CD14-positive monocyte (primary cell): ENCODE results near the gene DGUOK. TPM values are rescaled to one million over a fixed set of nuclear protein-coding genes. Genes with fewer than 3 reads are reported as not detected.
A peak's percentile ranks its signal among the peaks of the same experiment; 100 is the strongest.

Source experiments
- DNase-seq, 3 donors: peaks; one replicate each; pipeline ENCODE4 v3.0.0-alpha.2; 2011 to 2022
- H2AFZ ChIP-seq: 2 replicates; pipeline ENCODE4 v1.6.0; 2012; ENCODE audit warnings: mild to moderate bottlenecking, low read depth, low read length, inconsistent platforms; ENCODE audit not compliant: insufficient read depth, poor library complexity, severe bottlenecking
- H3K27ac ChIP-seq, 2 donors: 1 replicate in 1 of 2; 2 replicates in 1 of 2; pipeline ENCODE4 v1.5.1; 2012 to 2013; ENCODE audit warnings: low read length in 2 of 2, control low read depth in 1 of 2, inconsistent platforms in 1 of 2, low read depth in 1 of 2, mild to moderate bottlenecking in 1 of 2
- H3K27me3 ChIP-seq, 2 donors: one replicate each; pipeline versions ENCODE4 v1.6.0 to v1.6.1; 2011 to 2013; ENCODE audit warnings: low read length in 2 of 2; ENCODE audit not compliant: control insufficient read depth in 2 of 2, insufficient read depth in 2 of 2
- H3K36me3 ChIP-seq, 2 donors: replicated peaks in 1 of 2; 1 replicate in 1 of 2; 2 replicates in 1 of 2; pipeline versions ENCODE4 v1.5.1 to v1.6.1; 2012 to 2013; ENCODE audit warnings: low read length in 2 of 2, control low read depth in 1 of 2, inconsistent platforms in 1 of 2, mild to moderate bottlenecking in 1 of 2; ENCODE audit not compliant: insufficient read depth in 2 of 2, control insufficient read depth in 1 of 2
- H3K4me1 ChIP-seq, 2 donors: 1 replicate in 1 of 2; 2 replicates in 1 of 2; pipeline versions ENCODE4 v1.5.1 to v1.6.1; 2012 to 2013; ENCODE audit warnings: low read length in 2 of 2, control low read depth in 1 of 2, inconsistent platforms in 1 of 2, mild to moderate bottlenecking in 1 of 2, moderate library complexity in 1 of 2; ENCODE audit not compliant: insufficient read depth in 2 of 2, control insufficient read depth in 1 of 2
- H3K4me2 ChIP-seq: replicated peaks from 2 replicates; pipeline ENCODE3; 2012; ENCODE audit warnings: low read length, moderate library complexity, mild to moderate bottlenecking; ENCODE audit not compliant: poor library complexity, severe bottlenecking; ENCODE audit errors: extremely low read depth
- H3K4me3 ChIP-seq, 3 experiments: fragments of 200-600 bp in 1 of 3; sonication (generic) in 1 of 3; replicated peaks in 1 of 3; 1 replicate in 2 of 3; 2 replicates in 1 of 3; pipeline ENCODE4 v1.5.1; 2011 to 2013; ENCODE audit warnings: low read length in 3 of 3, mild to moderate bottlenecking in 3 of 3, control low read depth in 2 of 3, low read depth in 2 of 3, inconsistent platforms in 1 of 3, moderate library complexity in 1 of 3
- H3K79me2 ChIP-seq: 2 replicates; pipeline ENCODE4 v1.6.0; 2012; ENCODE audit warnings: mild to moderate bottlenecking, control low read depth, inconsistent platforms, low read length, moderate library complexity; ENCODE audit not compliant: insufficient read depth
- H3K9ac ChIP-seq: 2 replicates; pipeline ENCODE4 v1.6.0; 2017; ENCODE audit warnings: low read length, mild to moderate bottlenecking; ENCODE audit not compliant: insufficient read depth, poor library complexity, severe bottlenecking
- H3K9me3 ChIP-seq, 2 donors: replicated peaks in 1 of 2; 1 replicate in 1 of 2; 2 replicates in 1 of 2; pipeline versions ENCODE4 v1.5.1 to v1.6.1; 2012 to 2013; ENCODE audit warnings: low read length in 2 of 2, control low read depth in 1 of 2; ENCODE audit not compliant: control insufficient read depth in 1 of 2, insufficient read depth in 1 of 2
- H4K20me1 ChIP-seq: 2 replicates; pipeline ENCODE4 v1.6.0; 2012; ENCODE audit warnings: mild to moderate bottlenecking, low read length, control low read depth, moderate library complexity; ENCODE audit not compliant: insufficient read depth
- H3K27ac Mint-ChIP-seq, 7 donors: one replicate each; pipeline ENCODE4 v1.8.0; 2020; ENCODE audit warnings: mild to moderate bottlenecking in 7 of 7, mixed read lengths in 7 of 7, moderate library complexity in 6 of 7, inconsistent platforms in 2 of 7
- H3K27me3 Mint-ChIP-seq, 3 donors: one replicate each; pipeline ENCODE4 v1.8.0; 2021 to 2022; ENCODE audit warnings: low read depth in 3 of 3, mild to moderate bottlenecking in 3 of 3, mixed read lengths in 3 of 3, moderate library complexity in 3 of 3, inconsistent platforms in 1 of 3
- H3K36me3 Mint-ChIP-seq, 2 donors: one replicate each; pipeline ENCODE4 v1.8.0; 2020; ENCODE audit warnings: mixed read lengths in 2 of 2, inconsistent platforms in 1 of 2, mild to moderate bottlenecking in 1 of 2
- H3K4me1 Mint-ChIP-seq: one replicate; pipeline ENCODE4 v1.8.0; 2020; ENCODE audit warnings: mild to moderate bottlenecking, mixed read lengths
- H3K4me3 Mint-ChIP-seq, 2 donors: one replicate each; pipeline ENCODE4 v1.8.0; 2020; ENCODE audit warnings: mild to moderate bottlenecking in 2 of 2, mixed read lengths in 2 of 2, moderate library complexity in 1 of 2
- H3K9me3 Mint-ChIP-seq, 7 donors: one replicate each; pipeline ENCODE4 v1.8.0; 2020 to 2022; ENCODE audit warnings: mixed read lengths in 7 of 7, mild to moderate bottlenecking in 6 of 7, moderate library complexity in 6 of 7, inconsistent platforms in 2 of 7
- WGBS: methylation state at CpG from one replicate; pipeline ENCODE4 v1.1.5; 2013; ENCODE audit warnings: missing lambda C conversion rate; ENCODE audit not compliant: insufficient coverage; 5-methylcytosine and 5-hydroxymethylcytosine counted together
- intact Hi-C, 2 donors: fragments of 100-400 bp; cut with micrococcal nuclease; formaldehyde crosslinking; loops; one replicate each; pipeline versions ENCODE4 v1.15.0 to v1.15.1; 2023
- polyA plus RNA-seq, 3 donors: library from polyadenylated mRNA; depleted of rRNA in 1 of 3; unstranded in 2 of 3; stranded (reverse) in 1 of 3; fragments of 300-500 nt in 2 of 3; fragments of >200 nt in 1 of 3; fragmentation: Illumina TruSeq in 2 of 3; gene quantifications; 1 replicate in 2 of 3; 2 replicates in 1 of 3; pipeline ENCODE4 v1.2.3, GENCODE V29; 2012 to 2021
- TF ChIP-seq, protein P1 (sequence below): fragments of 200-600 bp; IDR thresholded peaks from one replicate; pipeline ENCODE4 v1.8.0; 2022; ENCODE audit warnings: antibody characterized with exemption, mild to moderate bottlenecking

Gene DGUOK
- polyA plus RNA-seq, 3 donors: 62.9 to 129 (median 123) TPM

DNA sequence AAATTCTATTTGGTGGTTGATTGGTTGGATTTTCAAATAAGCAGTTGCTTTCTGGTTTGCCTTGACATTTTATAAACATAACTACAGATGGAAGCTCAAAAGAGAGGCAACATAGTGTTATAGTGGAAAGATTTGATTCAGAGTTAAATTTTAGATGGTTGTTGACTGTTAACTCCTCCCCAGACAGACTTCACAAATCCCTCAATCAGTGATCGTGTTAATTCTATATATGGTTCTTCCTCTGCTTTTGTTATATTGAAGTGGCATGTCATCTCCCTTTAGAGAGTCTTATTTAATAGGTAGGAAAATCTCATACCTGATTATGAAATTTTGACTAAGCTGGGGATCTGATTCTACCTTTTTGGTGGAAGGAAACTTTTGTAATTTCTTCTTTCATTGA lies 19.5 kb downstream of the DGUOK start:
- no peak for DNase-seq
- no peaks in the 10 kb centered on the region for H3K27me3 ChIP-seq
- no CpG with 5 or more reads among the region's 1 CpG for WGBS
- peaks cover 0 to 1% (median 0%) of the 10 kb centered on the region in 7 donors for H3K9me3 Mint-ChIP-seq
- no peak overlapping the region for H3K9ac ChIP-seq
- no peaks in the 10 kb centered on the region for H3K9me3 ChIP-seq
- H3K4me3 Mint-ChIP-seq: no peak overlapping the region
- TF ChIP-seq, protein P1, sequence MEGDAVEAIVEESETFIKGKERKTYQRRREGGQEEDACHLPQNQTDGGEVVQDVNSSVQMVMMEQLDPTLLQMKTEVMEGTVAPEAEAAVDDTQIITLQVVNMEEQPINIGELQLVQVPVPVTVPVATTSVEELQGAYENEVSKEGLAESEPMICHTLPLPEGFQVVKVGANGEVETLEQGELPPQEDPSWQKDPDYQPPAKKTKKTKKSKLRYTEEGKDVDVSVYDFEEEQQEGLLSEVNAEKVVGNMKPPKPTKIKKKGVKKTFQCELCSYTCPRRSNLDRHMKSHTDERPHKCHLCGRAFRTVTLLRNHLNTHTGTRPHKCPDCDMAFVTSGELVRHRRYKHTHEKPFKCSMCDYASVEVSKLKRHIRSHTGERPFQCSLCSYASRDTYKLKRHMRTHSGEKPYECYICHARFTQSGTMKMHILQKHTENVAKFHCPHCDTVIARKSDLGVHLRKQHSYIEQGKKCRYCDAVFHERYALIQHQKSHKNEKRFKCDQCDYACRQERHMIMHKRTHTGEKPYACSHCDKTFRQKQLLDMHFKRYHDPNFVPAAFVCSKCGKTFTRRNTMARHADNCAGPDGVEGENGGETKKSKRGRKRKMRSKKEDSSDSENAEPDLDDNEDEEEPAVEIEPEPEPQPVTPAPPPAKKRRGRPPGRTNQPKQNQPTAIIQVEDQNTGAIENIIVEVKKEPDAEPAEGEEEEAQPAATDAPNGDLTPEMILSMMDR: no peak
- H2AFZ ChIP-seq: no peak overlapping the region
- peaks cover 60% of the 10 kb centered on the region for H3K4me1 Mint-ChIP-seq
- H4K20me1 ChIP-seq: peaks cover 14% of the 10 kb centered on the region
- H3K36me3 Mint-ChIP-seq: peaks cover 50 to 63% of the 10 kb centered on the region in 2 donors
- peaks cover 51% of the 10 kb centered on the region in 2 donors for H3K4me1 ChIP-seq
- no peak overlapping the region for H3K4me3 ChIP-seq
- H3K27ac Mint-ChIP-seq: peak overlapping the region in 3 of 7 donors; percentile 19 to 55 (median 43)
- no peaks in the 10 kb centered on the region for H3K27me3 Mint-ChIP-seq
- intact Hi-C loops: loop anchor here in 1 of 2 donors (5.0 kb wide), 2 partner anchors 36 to 76 kb away; partner anchors contain the start of gene TET3
- peaks cover 73% of the 10 kb centered on the region for H3K79me2 ChIP-seq
- H3K27ac ChIP-seq: no peak overlapping the region
- H3K4me2 ChIP-seq: no peak overlapping the region
- H3K36me3 ChIP-seq: peaks cover 20 to 56% of the 10 kb centered on the region in 2 donors

- peaks cover 0 to 1% (median 0%) of the 10 kb centered on the region in 7 donors for H3K9me3 Mint-ChIP-seq
- no peak overlapping the region for H3K4me2 ChIP-seq
- H3K9ac ChIP-seq: no peak overlapping the region
- H3K27me3 Mint-ChIP-seq: no peaks in the 10 kb centered on the region
- peaks cover 23 to 58% of the 10 kb centered on the region in 2 donors for H3K36me3 ChIP-seq
- TF ChIP-seq, protein P1: no peak
- H3K27ac Mint-ChIP-seq: peak overlapping the region in 3 of 7 donors; percentile 11 to 55 (median 54)
- H3K9me3 ChIP-seq: no peaks in the 10 kb centered on the region
- H3K27ac ChIP-seq: peak overlapping the region in 1 of 2 donors; percentile 79
- no CpG with 5 or more reads among the region's 3 CpGs for WGBS
- H3K36me3 Mint-ChIP-seq: peaks cover 51 to 66% of the 10 kb centered on the region in 2 donors
- no peaks in the 10 kb centered on the region for H3K27me3 ChIP-seq
- peaks cover 56% of the 10 kb centered on the region in 2 donors for H3K4me1 ChIP-seq
- no peak for DNase-seq
- H3K79me2 ChIP-seq: peaks cover 73% of the 10 kb centered on the region
- intact Hi-C loops: loop anchor here in 1 of 2 donors (5.0 kb wide), 2 partner anchors 36 to 76 kb away; partner anchors contain the start of gene TET3
- no peak overlapping the region for H3K4me3 Mint-ChIP-seq
- H4K20me1 ChIP-seq: peaks cover 14% of the 10 kb centered on the region
- H2AFZ ChIP-seq: no peak overlapping the region
- peaks cover 65% of the 10 kb centered on the region for H3K4me1 Mint-ChIP-seq
- no peak overlapping the region for H3K4me3 ChIP-seq
Measured at GRCh38 chr2:73946666-73947065, 20.0 kb downstream of the DGUOK start.
